K562 (cell line): ENCODE results near the gene USP24. TPM values are rescaled to one million over a fixed set of nuclear protein-coding genes. Genes with fewer than 3 reads are reported as not detected.

ENCODE experiments used
- ATAC-seq: fragments of 200-7000 bp; cut with Tn5 transposase; 3 replicates; pipeline ENCODE4 v1.9.1; 2020; ENCODE audit warnings: moderate library complexity
- BruUV-seq: library from RNA; stranded (reverse); fragments of 400-500 nt; replicated peaks from 2 replicates; lab custom pipeline; 2021; lab: Mats Ljungman, UMichigan
- CTCF ChIA-PET: fragments of 300-600 bp; formaldehyde crosslinking; extraction: SDS; loops from one replicate; lab custom pipeline; 2021; ENCODE audit warnings: low intra/inter-chr PET ratio; lab: Yijun Ruan, JAX
- POLR2A ChIA-PET: fragments of 300-600, 350-650 bp; sonication (Branson Sonifier 250); formaldehyde crosslinking; extraction: SDS; loops from one replicate; lab custom pipeline; 2021; ENCODE audit warnings: antibody characterized with exemption, inconsistent platforms; lab: Yijun Ruan, JAX
- DNase-seq, 4 experiments: peaks; one replicate each; pipeline versions ENCODE4 v3.0.0 to v3.0.0-alpha.2; 2011 to 2018; ENCODE audit warnings: low spot score in 3 of 4, mixed read lengths in 3 of 4; ENCODE audit errors: extremely low read depth in 1 of 4
- FAIRE-seq: peaks from 2 replicates; lab custom pipeline; 2011; peaks lifted over from hg19 to GRCh38; lab: Jason Lieb, UNC
- H2AFZ ChIP-seq: 2 replicates; pipeline ENCODE4 v1.6.0; 2011; ENCODE audit warnings: low read depth, low read length, control low read depth, inconsistent platforms
- H3K27ac ChIP-seq: fragments of 200-600 bp; 3 replicates; pipeline ENCODE4 v1.8.0; 2011; ENCODE audit warnings: low read depth, mild to moderate bottlenecking, control low read depth, inconsistent platforms, low read length, moderate library complexity, mixed read lengths; ENCODE audit errors: extremely low read depth
- H3K27me3 ChIP-seq, 2 experiments: fragments of 300-600 bp in 1 of 2; 2 replicates in 1 of 2; 3 replicates in 1 of 2; pipeline versions ENCODE4 v1.6.0 to v1.8.0; 2011; ENCODE audit warnings: inconsistent platforms in 2 of 2, low read length in 2 of 2, mild to moderate bottlenecking in 1 of 2, mixed read lengths in 1 of 2, moderate library complexity in 1 of 2; ENCODE audit not compliant: control insufficient read depth in 2 of 2, insufficient read depth in 2 of 2
- H3K36me3 ChIP-seq: fragments of 300-600 bp; 3 replicates; pipeline ENCODE4 v1.8.0; 2011; ENCODE audit warnings: mild to moderate bottlenecking, low read length, inconsistent platforms; ENCODE audit not compliant: control insufficient read depth, insufficient read depth
- H3K4me1 ChIP-seq, 2 experiments: fragments of 200-600 bp in 1 of 2; replicated peaks in 1 of 2; 2 replicates in 1 of 2; 3 replicates in 1 of 2; pipeline versions ENCODE4 v1.5.1 to v1.8.0; 2011; ENCODE audit warnings: inconsistent platforms in 2 of 2, low read length in 2 of 2, mild to moderate bottlenecking in 1 of 2, mixed read lengths in 1 of 2, moderate library complexity in 1 of 2; ENCODE audit not compliant: control insufficient read depth in 2 of 2, insufficient read depth in 2 of 2
- H3K4me2 ChIP-seq: 2 replicates; pipeline ENCODE4 v1.6.1; 2011; ENCODE audit warnings: low read length, control low read depth, inconsistent platforms, mixed read lengths; ENCODE audit not compliant: insufficient read depth
- H3K4me3 ChIP-seq: fragments of 200-600 bp; sonication (generic), shearing (Covaris generic); 2 replicates; pipeline ENCODE4 v1.5.1; 2016; ENCODE audit warnings: control low read depth, inconsistent platforms
- H3K79me2 ChIP-seq: fragments of 200-600 bp; 3 replicates; pipeline ENCODE4 v1.8.0; 2011; ENCODE audit warnings: low read length, inconsistent platforms; ENCODE audit not compliant: control insufficient read depth, insufficient read depth
- H3K9ac ChIP-seq, 2 experiments: 2 replicates each; pipeline versions ENCODE4 v1.6.0 to v1.6.1; 2011; ENCODE audit warnings: low read depth in 2 of 2, low read length in 2 of 2, control low read depth in 1 of 2, inconsistent platforms in 1 of 2, mild to moderate bottlenecking in 1 of 2, mixed read lengths in 1 of 2; ENCODE audit not compliant: insufficient read depth in 1 of 2
- H3K9me1 ChIP-seq: one replicate; pipeline ENCODE4 v1.6.0; 2011; ENCODE audit warnings: inconsistent platforms, mild to moderate bottlenecking, low read length, moderate library complexity; ENCODE audit not compliant: control insufficient read depth, insufficient read depth
- H3K9me3 ChIP-seq: replicated peaks from 2 replicates; pipeline ENCODE4 v1.5.1; 2011; ENCODE audit warnings: low read depth, low read length, inconsistent platforms; ENCODE audit not compliant: control insufficient read depth, insufficient read depth
- H4K20me1 ChIP-seq: replicated peaks from 2 replicates; pipeline ENCODE4 v1.6.1; 2011; ENCODE audit warnings: low read length, inconsistent platforms, mixed read lengths; ENCODE audit not compliant: control insufficient read depth, insufficient read depth
- CBFB ChIP-seq: sonication (generic); formaldehyde crosslinking; IDR thresholded peaks from 2 replicates; pipeline ENCODE4 v1.4.0; 2020; ENCODE audit warnings: mild to moderate bottlenecking, missing genetic modification reagents
- CEBPB ChIP-seq: fragments of 450-650 bp; IDR thresholded peaks from 2 replicates; pipeline ENCODE4 v1.6.1; 2016; ENCODE audit warnings: missing genetic modification characterization, missing compliant biosample characterization
- DEAF1 ChIP-seq: fragments of 450-650 bp; formaldehyde crosslinking; IDR thresholded peaks from 2 replicates; pipeline ENCODE4 v1.4.0; 2020; ENCODE audit warnings: mild to moderate bottlenecking, moderate library complexity
- PHTF2 ChIP-seq: fragments of 250-450 bp; sonication (Bioruptor Pico); IDR thresholded peaks from 2 replicates; pipeline ENCODE4 v1.5.0; 2021; ENCODE audit warnings: mild to moderate bottlenecking
- SNRNP70 ChIP-seq: fragments of 200-400 bp; formaldehyde crosslinking; optimal IDR thresholded peaks from 2 replicates; pipeline ENCODE3; 2017; ENCODE audit warnings: low read depth, low read length
- TAL1 ChIP-seq: fragments of 450-650 bp; IDR thresholded peaks from 2 replicates; pipeline ENCODE4 v1.6.1; 2016; ENCODE audit warnings: mild to moderate bottlenecking
- TRIM24 ChIP-seq, 2 experiments: fragments of 450-650 bp; IDR thresholded peaks; 2 replicates each; pipeline ENCODE4 v1.6.1; 2016
- ZBTB34 ChIP-seq: fragments of 250-450 bp; sonication (Bioruptor Pico); IDR thresholded peaks from 2 replicates; pipeline ENCODE4 v1.8.0; 2021; ENCODE audit warnings: mild to moderate bottlenecking, moderate library complexity
- ZHX1 ChIP-seq: fragments of 150-350 bp; conservative IDR thresholded peaks from 2 replicates; pipeline ENCODE4 v1.6.1; 2014; ENCODE audit warnings: low read length
- WGBS: fragments of 100-300 bp; shearing (Covaris generic); methylation state at CpG from one replicate; pipeline ENCODE4 v1.1.6; 2016; ENCODE audit warnings: low coverage, mixed read lengths; ENCODE audit not compliant: insufficient coverage; ENCODE audit errors: missing lambda C conversion rate; 5-methylcytosine and 5-hydroxymethylcytosine counted together
- in situ Hi-C: fragments of 300-500 bp; cut with MboI; formaldehyde crosslinking; loops from 4 replicates; pipeline ENCODE4 v1.15.0; 2018; ENCODE audit warnings: inconsistent platforms, mixed read lengths
- intact Hi-C: fragments of 100-400 bp; cut with micrococcal nuclease; formaldehyde crosslinking; loops from 2 replicates; pipeline ENCODE4 v1.14.2; 2022
- polyA plus RNA-seq, 8 experiments: library from polyadenylated mRNA; depleted of rRNA in 4 of 8; stranded (reverse) in 5 of 8; unstranded in 3 of 8; fragments of >200 nt; fragmentation: Nextera tagmentation in 2 of 8; fragmentation: Illumina TruSeq in 1 of 8; extraction: Ambion mirVana in 2 of 8; extraction: Trizol in 1 of 8; gene quantifications; 2 replicates each; pipeline versions ENCODE4 v1.2.1 to v1.2.3, GENCODE V29; 2011 to 2014; ENCODE audit warnings: inconsistent platforms in 1 of 8, missing spikeins in 1 of 8
- total RNA-seq, 7 experiments: library from RNA; depleted of rRNA in 6 of 7; stranded (reverse); fragments of >200 nt in 6 of 7; fragmentation: Illumina TruSeq in 2 of 7; extraction: Trizol in 2 of 7; gene quantifications; 2 replicates each; pipeline versions ENCODE4 v1.2.1 to v1.2.3, GENCODE V29; 2011 to 2021; ENCODE audit warnings: low replicate concordance in 1 of 7

USP24 gene
- total and polyA plus RNA-seq, 9 of the 15 experiments (the other 6 are each of a cell fraction or from before 2014, with no cell fraction given): 7.7 to 62.6 (median 36.8) TPM

GRCh38 chr1:55235722-55236121 is 20.6 kb upstream of the USP24 start:
- H3K27me3 ChIP-seq: no peaks in the 10 kb centered on the region
- in situ Hi-C loops: no loop called here
- no peak overlapping the region for H2AFZ ChIP-seq
- no TSS peak for BruUV-seq
- WGBS: 57% methylated on average over 4 of the region's 4 CpGs
- DNase-seq (no peak), ATAC-seq (no peak), FAIRE-seq (no peak)
- no peaks in the 10 kb centered on the region for H4K20me1 ChIP-seq
- intact Hi-C loops: no loop called here
- CTCF ChIA-PET: no interaction called here
- H3K9me1 ChIP-seq: no peaks in the 10 kb centered on the region
- H3K9me3 ChIP-seq: no peaks in the 10 kb centered on the region
- no peaks in the 10 kb centered on the region; a peak in 1 of 5 replicates for H3K4me1 ChIP-seq
- H3K4me2 ChIP-seq: no peak overlapping the region
- POLR2A ChIA-PET: interaction anchor here (1.3 kb wide), 1 partner anchor 14 kb away, joined by 3 read pairs; no protein-coding TSS in a partner anchor
- H3K36me3 ChIP-seq: no peaks in the 10 kb centered on the region
- H3K27ac ChIP-seq: no peak overlapping the region
- no peak overlapping the region for H3K4me3 ChIP-seq
- H3K79me2 ChIP-seq: no peaks in the 10 kb centered on the region
- H3K9ac ChIP-seq: no peak overlapping the region
- no peak for TF ChIP-seq ZBTB34 (CRISPR knock-in tag)
- TF ChIP-seq DEAF1 (CRISPR knock-in tag): no peak
- TF ChIP-seq SNRNP70: no peak
- no peak for TF ChIP-seq CBFB (CRISPR knock-in tag)
- no peak for TF ChIP-seq PHTF2 (CRISPR knock-in tag)
- no peak for TF ChIP-seq CEBPB (tag)
- no peak for TF ChIP-seq TRIM24 (IDR thresholded peaks at IDR 0.05)
- no peak for TF ChIP-seq ZHX1
- no peak for TF ChIP-seq TAL1
